Measurements from ENCODE around the gene ZNF746.
A peak's percentile ranks its signal among the peaks of the same experiment; 100 is the strongest.

Gene ZNF746

DNA sequence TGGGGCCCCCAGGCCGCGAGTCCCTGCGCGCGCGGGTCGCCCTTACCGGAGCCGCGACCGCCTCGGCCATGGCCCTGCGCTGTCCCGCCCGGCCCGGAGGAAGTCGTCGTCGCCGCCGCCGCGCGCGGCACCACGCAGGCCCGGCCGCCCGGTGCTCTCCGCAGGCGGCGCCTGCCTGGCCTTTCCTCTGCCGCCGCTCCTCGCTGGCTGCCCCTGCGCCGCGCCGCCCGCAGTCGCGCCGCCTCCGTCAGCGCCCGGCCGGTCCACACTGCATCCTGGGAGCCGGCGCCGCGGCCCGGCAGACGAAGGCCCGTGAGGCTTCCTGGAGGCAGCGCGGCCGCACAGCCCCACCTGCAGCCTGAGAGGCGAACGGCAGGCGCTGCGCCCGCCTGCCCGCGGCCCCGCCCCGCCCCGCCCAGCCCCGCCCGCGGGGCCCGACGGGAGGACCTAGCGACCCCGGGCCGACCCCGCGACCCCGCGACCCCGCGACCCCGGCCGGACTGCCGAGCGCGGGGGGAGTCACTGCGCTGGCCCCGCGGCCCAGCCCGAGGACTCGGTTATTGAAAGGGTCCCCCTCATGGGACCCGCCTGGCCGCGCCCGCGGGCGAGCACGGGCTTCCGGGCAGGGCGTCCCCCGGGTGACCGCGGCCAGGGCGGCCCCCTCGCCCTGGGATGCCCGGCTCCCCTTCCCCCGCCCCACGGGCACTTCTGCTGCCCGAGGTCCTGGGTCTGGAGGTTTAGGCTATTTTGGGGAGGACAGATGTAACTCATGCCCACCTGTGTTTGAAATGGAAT lies at the start of gene ZNF746:
Gene ZNF746, minus strand, starts transcription at position 343 of the 795 bp plus-strand sequence. Its CDS starts 273 bp downstream, at position 70.
- DNase-seq: peak; percentile 63

DNA sequence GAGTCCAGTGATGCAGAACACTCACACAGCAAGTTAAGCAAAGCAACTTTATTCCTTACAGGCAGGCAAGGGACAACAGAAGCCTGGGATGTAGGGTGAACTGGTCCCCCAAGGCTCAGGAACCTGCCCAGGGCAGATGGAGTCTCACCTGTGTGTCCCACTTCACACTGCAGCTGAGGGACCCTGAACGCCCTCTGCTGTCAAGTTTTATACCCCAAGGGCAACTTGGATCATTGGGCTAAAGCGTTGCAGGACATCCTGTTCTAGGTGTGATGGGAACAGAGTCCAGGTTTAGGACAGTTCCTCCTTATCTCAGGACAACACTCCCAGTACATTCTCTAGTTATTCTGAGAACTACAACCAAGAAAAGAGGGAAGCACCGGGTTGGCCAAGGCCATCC lies 49.5 kb upstream of the ZNF746 start:
- in situ Hi-C loops (cut with MboI; ENCODE audit: low pct_unique_long_range_greater_than_20kb, low sequenced_read_pairs): no loop called here
- no peak for DNase-seq

More for the DNA sequence above, at the start of gene ZNF746:
- in situ Hi-C loops (cut with MboI; ENCODE audit: low pct_unique_long_range_greater_than_20kb, low sequenced_read_pairs): no loop called here

DNA sequence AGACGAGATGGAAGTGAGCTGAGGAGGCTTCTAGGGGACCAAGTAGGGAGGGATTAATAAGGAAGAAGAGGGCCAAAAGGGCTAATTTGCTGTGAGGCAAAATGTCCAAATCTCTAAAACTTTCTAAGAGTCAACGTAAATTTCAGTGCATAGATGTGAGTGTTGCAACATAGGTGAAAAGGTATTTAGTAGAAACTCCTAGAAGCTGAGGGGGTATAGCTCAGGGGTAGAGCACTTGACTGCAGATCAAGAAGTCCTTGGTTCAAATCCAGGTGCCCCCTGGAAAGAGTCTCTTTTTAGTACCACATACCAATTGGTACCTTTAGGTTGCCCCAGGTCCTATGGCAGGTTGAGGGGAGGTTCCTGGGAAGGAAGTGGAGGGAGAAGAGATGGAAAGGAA lies 48.7 kb upstream of the ZNF746 start:
- DNase-seq: no peak
- in situ Hi-C loops (cut with MboI; ENCODE audit: low pct_unique_long_range_greater_than_20kb, low sequenced_read_pairs): no loop called here

DNA sequence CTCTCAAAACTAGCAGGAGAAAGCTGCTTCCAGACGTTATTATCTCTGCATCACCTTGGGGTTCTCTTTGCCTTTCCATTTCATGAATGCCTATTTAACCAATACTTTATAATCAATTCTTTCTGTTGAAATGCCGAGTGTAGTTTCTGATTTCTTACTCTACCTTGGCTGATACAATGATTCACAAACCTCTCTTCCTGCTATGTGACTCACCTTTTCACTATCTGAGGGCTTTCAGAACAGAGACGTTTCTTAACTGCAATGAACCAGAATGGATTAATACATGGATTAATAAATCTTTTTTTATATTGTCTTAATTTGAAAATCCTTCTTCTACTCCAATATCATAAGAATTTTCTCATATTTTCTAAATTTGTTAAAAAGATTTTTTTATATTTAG lies 46.4 kb upstream of the ZNF746 start:
- no peak for DNase-seq
- in situ Hi-C loops (cut with MboI; ENCODE audit: low pct_unique_long_range_greater_than_20kb, low sequenced_read_pairs): no loop called here

DNA sequence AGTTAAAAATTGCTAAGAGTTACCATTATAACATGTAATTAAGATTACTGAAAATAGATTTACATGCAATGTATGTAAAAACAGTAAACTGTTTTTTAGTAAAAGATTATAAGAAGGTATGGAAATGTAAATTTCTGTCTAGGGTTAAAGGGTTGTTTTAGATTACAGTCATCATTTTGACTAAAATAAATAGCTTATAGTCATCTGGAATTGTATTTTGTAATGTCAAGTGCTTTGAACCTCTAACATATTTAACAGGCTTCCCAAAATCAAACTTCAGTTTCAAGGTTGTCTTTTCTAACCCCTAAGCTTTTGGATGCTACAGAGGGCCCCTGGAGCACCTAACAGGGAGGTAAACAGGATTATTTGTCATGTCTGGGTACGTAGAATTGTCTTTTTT lies 35.0 kb upstream of the ZNF746 start:
- DNase-seq: no peak
- in situ Hi-C loops (cut with MboI; ENCODE audit: low pct_unique_long_range_greater_than_20kb, low sequenced_read_pairs): no loop called here

DNA sequence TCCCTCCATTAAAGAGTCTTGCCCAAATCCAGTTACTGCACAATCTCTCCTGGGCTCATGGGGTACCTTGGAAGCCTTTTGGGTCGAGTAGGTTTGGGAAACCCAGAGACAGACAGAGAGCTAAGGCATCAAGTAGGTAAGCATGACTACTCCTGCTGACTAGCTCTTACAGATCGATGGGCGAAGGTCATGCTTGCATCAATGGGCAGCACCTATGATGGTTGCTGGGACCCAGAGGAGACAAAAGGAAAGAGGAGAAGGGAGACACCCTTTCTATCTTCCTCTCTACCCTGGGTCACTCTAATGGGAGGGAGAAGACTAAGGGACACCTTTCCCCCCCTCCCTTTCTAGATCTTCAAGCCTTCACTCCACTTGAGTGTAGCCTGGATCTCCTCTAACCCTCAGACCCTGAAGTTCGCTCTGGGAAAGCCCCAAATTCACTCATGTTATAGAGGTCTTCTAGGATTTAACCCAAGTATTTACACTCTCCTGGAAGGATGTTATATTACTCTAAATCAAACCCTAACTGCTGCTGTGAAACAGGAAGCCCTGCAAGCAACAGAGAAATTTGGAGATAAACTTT lies 31.6 kb upstream of the ZNF746 start:
- in situ Hi-C loops (cut with MboI; ENCODE audit: low pct_unique_long_range_greater_than_20kb, low sequenced_read_pairs): no loop called here
- no peak for DNase-seq

DNA sequence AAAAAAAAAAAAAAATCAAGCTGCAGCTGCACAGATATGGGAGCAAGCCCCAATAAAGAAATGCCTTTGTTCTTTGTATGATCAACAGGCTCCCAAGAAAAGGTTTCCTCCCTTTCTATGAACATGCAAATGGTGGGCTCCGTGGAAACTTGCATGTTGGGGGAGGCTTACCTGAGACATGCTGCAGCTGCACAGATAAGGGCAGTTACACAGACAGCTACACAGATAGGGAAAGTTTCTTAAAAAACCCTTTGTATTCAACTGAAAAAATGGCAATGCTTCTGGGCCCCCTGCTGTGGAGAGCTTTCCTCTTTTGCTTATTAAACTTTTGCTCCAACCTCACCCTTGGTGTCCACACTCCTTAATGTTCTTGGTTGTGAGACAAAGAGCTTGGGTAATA lies 29.8 kb upstream of the ZNF746 start:
- in situ Hi-C loops (cut with MboI; ENCODE audit: low pct_unique_long_range_greater_than_20kb, low sequenced_read_pairs): no loop called here
- DNase-seq: no peak

DNA sequence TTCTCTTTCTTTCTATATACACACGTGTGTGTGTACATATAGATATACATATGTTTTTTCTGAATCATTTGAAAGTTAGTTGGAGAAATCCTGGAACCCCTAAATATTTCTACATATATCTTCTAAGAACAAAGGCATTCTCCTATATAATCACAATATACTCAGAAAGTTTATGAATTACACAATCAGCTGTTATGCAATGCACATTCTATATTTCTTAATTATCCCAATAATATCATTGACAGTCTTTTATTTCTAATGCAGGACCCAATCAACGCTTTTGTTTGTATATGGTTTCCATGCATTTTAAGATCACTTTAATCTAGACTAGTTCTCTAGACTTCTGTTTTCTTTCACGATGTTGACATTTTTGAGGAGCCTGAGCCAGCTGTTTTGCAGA lies 27.7 kb upstream of the ZNF746 start:
- DNase-seq: no peak
- in situ Hi-C loops (cut with MboI; ENCODE audit: low pct_unique_long_range_greater_than_20kb, low sequenced_read_pairs): no loop called here

DNA sequence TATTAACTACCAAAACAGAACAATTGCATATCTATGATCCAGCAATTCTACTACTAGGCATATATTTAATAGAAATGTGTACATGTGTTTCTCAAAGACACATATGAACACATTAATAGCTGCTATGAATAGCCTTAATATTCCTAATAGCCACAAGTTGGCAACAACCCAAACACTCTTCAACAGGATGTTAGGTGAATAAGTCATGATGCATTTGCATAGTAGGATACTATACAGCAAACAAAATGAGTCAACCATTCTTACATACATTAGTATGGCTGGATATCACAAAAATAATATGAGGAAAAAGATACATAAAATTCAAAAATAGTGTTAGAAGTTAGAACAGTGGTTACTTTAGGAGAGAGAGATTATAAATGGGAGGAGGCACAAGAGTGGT lies 26.8 kb upstream of the ZNF746 start:
- in situ Hi-C loops (cut with MboI; ENCODE audit: low pct_unique_long_range_greater_than_20kb, low sequenced_read_pairs): no loop called here
- DNase-seq: no peak

DNA sequence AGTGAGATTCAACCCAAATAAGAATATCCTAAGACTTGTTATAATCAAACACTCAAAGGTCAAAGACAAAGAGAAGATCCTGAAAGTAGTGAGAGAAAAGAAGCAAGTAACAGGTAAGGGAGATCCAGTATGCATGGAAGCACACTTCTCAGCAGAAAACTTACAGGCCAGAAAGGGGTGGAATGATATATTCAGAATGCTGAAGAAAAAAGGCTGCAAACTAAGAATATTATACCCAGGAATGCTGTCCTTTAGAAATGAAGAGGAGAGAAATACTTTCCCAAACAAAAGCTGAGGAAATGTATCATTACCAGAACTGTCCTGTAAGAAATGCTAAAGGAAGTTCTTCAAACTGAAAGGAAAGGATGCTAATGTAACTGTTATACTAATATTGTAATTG lies 12.6 kb upstream of the ZNF746 start:
- in situ Hi-C loops (cut with MboI; ENCODE audit: low pct_unique_long_range_greater_than_20kb, low sequenced_read_pairs): no loop called here
- DNase-seq: no peak

DNA sequence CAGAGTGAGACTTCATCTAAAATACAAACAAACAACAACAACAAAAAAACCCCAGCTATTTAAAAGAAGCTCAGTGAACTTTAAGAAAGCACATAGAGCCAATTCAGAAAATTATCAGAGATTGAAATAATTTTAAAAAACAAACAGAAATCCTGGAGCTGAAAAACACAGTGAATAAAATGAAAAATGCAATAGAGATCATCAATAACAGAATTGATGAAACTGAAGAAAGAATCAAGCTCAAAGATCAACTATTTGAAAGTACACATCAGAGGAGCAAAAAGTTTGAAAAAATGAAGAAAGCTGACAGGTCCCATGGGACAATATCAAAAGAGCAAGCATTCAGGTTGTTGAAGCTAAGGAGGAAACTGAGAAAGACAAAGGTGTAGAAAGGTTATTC lies 12.2 kb upstream of the ZNF746 start:
- in situ Hi-C loops (cut with MboI; ENCODE audit: low pct_unique_long_range_greater_than_20kb, low sequenced_read_pairs): no loop called here
- no peak for DNase-seq

DNA sequence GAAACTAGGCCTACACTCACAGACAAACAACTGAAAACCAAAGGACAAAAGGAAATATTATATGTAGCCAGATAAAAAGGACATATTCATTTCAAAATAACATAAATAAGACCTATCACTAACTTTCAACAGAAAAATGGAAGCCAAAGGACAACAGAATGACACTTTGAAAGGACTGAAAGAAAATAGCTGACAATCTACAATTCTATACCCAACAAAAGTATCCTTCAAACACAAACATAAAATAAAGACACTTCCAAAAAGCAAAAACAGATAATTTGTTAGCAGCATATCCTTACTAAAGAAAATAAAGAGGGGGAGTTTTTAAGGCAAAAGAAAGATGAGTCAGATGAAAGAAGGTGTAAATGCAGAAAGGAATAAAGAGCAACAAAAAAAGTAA lies 7.9 kb upstream of the ZNF746 start:
- no peak for DNase-seq
- in situ Hi-C loops (cut with MboI; ENCODE audit: low pct_unique_long_range_greater_than_20kb, low sequenced_read_pairs): no loop called here

DNA sequence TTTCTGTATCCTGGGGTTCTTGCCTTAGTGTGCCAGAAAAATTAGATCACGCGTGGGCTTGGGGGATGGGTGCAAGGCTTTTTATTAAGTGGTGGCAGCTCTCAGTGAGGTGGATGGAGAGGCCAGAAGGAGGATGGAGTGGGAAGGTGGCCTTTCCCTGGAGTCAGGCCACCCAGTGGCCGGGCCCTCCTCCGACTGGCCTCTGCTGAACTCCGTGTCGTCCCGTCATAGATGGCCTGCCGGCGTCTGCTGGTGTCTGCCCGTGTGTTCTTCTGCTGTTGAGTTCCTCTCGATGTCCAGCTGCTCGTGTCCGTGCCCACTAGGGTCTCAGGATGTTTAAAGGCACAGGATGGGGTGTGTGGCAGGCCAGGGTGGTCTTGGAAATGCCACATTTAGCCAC lies 4.0 kb upstream of the ZNF746 start:
- DNase-seq: no peak
- in situ Hi-C loops (cut with MboI; ENCODE audit: low pct_unique_long_range_greater_than_20kb, low sequenced_read_pairs): no loop called here

DNA sequence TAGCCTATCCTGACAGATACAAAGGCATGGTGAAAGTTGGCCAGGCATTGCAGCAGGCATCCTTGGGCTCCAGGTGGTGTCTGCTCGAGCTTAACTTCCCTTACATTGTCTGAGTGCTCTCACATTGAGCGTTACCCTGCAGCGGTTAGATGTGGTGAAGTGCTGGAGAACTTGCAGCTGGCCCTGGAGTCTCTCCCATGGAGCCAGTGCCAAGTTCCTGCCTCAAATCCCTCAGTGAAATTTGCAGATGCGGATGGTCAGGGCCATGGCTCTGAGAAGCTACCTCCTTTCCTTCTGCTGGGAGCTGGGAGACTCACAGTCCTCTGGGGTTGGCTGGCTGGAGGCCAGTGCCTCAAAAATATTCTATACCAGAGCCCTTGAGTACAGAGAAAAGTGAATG lies 3.3 kb upstream of the ZNF746 start:
- in situ Hi-C loops (cut with MboI; ENCODE audit: low pct_unique_long_range_greater_than_20kb, low sequenced_read_pairs): no loop called here
- no peak for DNase-seq

DNA sequence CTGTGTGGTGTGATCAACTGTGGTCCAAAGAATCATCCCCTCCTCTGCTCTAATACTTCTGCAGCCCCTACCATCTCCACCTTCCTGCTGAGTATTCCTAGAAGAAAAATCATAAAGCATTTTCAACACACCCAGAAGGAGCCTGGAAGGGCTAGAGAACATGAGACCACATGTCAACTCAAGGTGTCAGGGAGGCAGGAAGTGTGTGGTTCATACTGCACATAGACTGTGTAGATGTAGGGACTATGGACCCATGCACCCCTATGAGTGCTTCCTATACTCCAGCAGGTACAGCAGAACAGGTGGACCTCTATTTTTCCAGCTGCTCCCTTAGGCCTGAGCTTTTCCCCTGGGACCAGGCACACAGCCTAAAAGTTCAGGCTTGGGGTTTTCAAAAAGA lies 2.6 kb upstream of the ZNF746 start:
- in situ Hi-C loops (cut with MboI; ENCODE audit: low pct_unique_long_range_greater_than_20kb, low sequenced_read_pairs): no loop called here

DNA sequence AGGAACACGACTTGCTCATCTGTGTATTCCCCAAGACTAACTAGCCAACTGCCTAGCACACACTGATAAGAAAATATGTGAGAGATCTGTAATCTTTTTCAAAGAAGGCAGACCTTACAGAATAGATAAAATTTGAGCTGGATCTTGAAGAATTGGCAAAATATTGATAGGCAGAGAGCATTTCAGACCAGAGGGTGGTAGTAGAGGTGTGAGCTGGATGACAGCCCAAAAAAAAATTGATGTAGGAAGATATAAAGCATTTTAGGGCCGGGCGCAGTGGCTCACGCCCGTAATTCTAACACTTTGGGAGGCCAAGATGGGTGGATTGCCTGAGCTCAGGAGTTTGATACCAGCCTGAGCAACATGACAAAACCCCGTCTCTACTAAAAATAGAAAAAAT lies 1.2 kb upstream of the ZNF746 start:
- DNase-seq: no peak
- in situ Hi-C loops (cut with MboI; ENCODE audit: low pct_unique_long_range_greater_than_20kb, low sequenced_read_pairs): no loop called here

More for the DNA sequence above, 2.6 kb upstream of the ZNF746 start:
- DNase-seq: no peak

DNA sequence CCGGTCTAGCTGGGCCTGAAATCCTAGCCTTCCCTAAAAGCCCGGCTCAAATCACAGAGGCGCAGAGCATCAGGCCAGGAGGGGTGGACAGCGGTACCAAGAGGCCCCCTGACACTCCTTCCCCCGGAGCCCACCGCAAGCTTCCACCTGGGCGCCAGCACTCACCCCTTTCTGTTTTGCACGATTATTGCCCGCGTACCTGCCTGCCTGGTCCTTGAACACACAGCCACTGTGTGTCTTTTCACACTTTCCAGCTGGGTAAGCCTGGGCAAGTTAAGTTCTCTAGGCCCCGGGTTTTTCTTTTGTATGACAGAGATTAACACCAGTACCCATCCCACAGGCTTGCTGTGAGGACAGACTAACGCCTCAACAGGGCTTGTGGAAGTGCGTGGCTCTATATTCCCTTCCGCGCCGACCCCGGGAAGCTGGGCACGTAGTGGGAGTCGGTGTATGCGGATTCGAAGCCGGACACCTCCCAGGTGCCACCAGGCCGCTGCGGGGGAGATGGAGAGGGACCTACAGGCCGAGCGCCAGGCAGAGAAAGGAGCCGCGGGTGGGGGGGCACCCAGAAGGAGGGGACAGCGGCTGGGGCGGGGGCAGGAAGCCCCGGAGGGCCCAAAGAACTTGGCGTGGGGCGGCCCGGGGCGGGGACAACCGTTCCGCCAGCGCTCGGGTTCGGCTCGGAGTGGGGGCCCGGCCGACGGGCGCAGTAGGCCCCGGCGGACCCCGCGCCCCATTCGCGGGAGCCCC lies 792 bp downstream of the ZNF746 start:
- DNase-seq: peak; percentile 41
- in situ Hi-C loops (cut with MboI; ENCODE audit: low pct_unique_long_range_greater_than_20kb, low sequenced_read_pairs): no loop called here

DNA sequence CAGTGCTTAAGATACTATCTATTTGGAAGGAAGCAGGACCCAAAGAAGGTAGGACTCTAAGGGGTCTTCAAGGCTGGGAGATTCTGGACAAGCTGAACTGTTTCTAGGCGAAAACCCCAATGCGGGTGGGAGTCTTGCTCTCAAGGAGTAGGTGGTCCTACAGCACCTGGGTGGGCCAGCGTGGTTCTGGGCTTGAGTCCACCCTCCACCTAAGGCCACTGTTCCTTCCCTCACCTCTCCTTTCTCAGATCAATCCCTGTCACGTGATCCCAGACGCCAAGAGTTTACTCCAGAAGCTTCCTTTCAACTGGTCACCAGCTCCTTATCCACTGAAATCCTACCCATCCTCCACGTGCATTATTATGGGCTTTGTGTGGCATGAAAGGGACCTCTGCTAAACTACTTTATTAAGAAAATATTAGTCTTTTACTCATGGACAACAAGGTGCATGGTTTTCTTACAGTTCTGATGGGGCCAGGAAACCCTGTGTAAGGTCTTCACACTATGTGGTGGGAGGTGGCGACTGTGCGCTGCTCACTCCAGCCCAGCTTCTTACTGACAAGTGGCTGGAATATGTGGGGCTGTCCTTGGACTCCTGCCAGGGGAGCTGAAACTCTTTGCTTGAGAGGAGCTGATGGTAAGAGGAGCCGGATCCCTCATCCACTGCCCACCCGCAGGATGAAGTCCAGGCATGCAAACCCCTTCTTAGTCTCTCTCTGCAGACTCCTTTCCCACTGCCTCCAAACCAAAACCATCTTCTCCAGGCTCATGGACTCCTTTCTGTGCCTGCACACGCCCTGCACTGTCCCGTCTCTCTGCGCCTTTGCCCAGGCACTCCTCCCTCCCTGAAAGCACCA lies 1.6 kb downstream of the ZNF746 start:
- peak; percentile 60 for DNase-seq
- in situ Hi-C loops (cut with MboI; ENCODE audit: low pct_unique_long_range_greater_than_20kb, low sequenced_read_pairs): no loop called here

DNA sequence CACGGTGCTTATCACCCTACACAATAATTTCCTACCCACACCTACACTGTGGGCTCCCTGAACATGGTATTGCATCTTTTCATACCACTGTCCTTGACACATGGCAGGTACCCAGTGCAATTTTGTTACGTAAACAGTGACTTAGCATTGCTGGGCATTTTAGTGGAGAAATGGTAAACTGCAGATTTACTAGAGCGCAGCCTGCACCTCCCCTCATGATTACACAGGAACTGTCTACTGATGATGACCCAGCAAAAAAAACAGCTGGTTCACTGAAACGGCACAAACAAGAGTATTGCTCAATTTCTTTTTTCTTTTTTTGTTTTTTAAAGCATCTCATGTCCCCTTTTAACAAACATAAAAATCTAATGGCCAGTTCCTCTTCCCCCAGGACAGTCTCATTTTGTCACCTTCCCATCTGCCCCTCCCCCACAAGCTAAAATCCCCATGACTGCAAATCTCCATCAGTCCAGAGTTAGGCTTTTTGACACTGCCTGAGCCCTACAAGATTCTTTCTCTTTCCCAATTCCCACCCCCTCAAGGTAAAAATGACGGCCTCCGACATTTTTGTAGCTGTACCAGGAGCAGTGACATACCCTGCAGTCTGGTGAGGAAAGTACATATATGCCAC lies 2.8 kb downstream of the ZNF746 start:
- DNase-seq: peak; percentile 51
- in situ Hi-C loops (cut with MboI; ENCODE audit: low pct_unique_long_range_greater_than_20kb, low sequenced_read_pairs): no loop called here
